Esophagus (tissue), 2 donors: ENCODE measurements around the gene NUDT2. TPM values are rescaled to one million over a fixed set of nuclear protein-coding genes. Genes with fewer than 3 reads are reported as not detected.
"Not testable (repeated sequence)": the region's sequence is repeated elsewhere in the genome, so short reads cannot be mapped to it uniquely, and the experiment has no call there.

Source experiments
- H3K27ac ChIP-seq, 2 donors: one replicate each; pipeline ENCODE4 v1.5.1; 2013; ENCODE audit warnings: low read depth in 2 of 2, mild to moderate bottlenecking in 2 of 2, inconsistent platforms in 1 of 2, low read length in 1 of 2, moderate library complexity in 1 of 2
- H3K27me3 ChIP-seq, 2 donors: one replicate each; pipeline ENCODE4 v1.6.1; 2013; ENCODE audit warnings: low read length in 2 of 2, control low read depth in 1 of 2, mild to moderate bottlenecking in 1 of 2; ENCODE audit not compliant: insufficient read depth in 2 of 2, control insufficient read depth in 1 of 2
- H3K36me3 ChIP-seq, 2 donors: one replicate each; pipeline ENCODE4 v1.6.1; 2013; ENCODE audit warnings: low read length in 1 of 2; ENCODE audit not compliant: control insufficient read depth in 2 of 2, insufficient read depth in 2 of 2
- H3K4me1 ChIP-seq, 2 donors: one replicate each; pipeline ENCODE4 v1.6.1; 2013; ENCODE audit warnings: low read length in 1 of 2; ENCODE audit not compliant: control insufficient read depth in 2 of 2, insufficient read depth in 2 of 2
- H3K4me3 ChIP-seq, 2 donors: one replicate each; pipeline ENCODE4 v1.5.1; 2013; ENCODE audit warnings: low read length in 2 of 2, mild to moderate bottlenecking in 2 of 2, low read depth in 1 of 2, moderate library complexity in 1 of 2
- H3K9me3 ChIP-seq, 2 donors: one replicate each; pipeline ENCODE4 v1.6.1; 2013; ENCODE audit warnings: mild to moderate bottlenecking in 2 of 2, low read depth in 1 of 2, low read length in 1 of 2, moderate library complexity in 1 of 2; ENCODE audit not compliant: control insufficient read depth in 2 of 2, insufficient read depth in 1 of 2
- WGBS, 2 donors: extraction: QIAGEN DNeasy Blood & Tissue Kit; methylation state at CpG; one replicate each; pipeline ENCODE4 v1.1.7; 2013; 5-methylcytosine and 5-hydroxymethylcytosine counted together
- polyA plus RNA-seq, 2 donors: library from polyadenylated mRNA; stranded (reverse); fragments of 200-250 nt; gene quantifications; one replicate each; pipeline ENCODE4 v1.2.3, GENCODE V29; 2013
- donor health status: healthy with polysubstance abuse.
- donor health status: Bipolar disorder and iron deficiency.

The NUDT2 gene
- polyA plus RNA-seq, 2 donors = 17.3 to 35.2 TPM

DNA sequence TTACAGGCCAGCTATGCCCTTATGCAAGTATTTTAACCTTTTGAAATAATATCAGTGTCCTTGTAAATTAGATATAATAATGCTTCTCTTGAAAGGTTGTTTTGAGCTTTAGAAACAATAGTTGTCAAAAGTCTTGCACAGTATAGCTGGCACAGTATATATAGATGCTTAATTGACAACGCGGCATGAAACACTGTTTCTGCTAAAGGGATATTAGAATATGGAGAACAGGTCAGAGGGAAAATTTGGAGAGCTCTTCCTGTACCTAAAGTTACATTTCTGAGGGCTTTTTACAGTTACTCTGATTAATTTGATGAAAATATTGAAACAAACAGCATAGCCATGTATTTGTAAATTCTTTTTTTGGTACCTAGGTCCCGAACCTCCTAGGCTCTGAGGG, 4.5 kb downstream of the NUDT2 start:
- no peaks in the 10 kb centered on the region for H3K27me3 ChIP-seq
- no peak overlapping the region for H3K27ac ChIP-seq
- peaks cover 3 to 8% of the 10 kb centered on the region in 2 donors for H3K36me3 ChIP-seq
- H3K4me3 ChIP-seq = no peak overlapping the region
- H3K9me3 ChIP-seq = no peaks in the 10 kb centered on the region
- WGBS, 2 donors = 66 to 73% methylated on average over 3 of the region's 3 CpGs
- no peaks in the 10 kb centered on the region for H3K4me1 ChIP-seq

DNA sequence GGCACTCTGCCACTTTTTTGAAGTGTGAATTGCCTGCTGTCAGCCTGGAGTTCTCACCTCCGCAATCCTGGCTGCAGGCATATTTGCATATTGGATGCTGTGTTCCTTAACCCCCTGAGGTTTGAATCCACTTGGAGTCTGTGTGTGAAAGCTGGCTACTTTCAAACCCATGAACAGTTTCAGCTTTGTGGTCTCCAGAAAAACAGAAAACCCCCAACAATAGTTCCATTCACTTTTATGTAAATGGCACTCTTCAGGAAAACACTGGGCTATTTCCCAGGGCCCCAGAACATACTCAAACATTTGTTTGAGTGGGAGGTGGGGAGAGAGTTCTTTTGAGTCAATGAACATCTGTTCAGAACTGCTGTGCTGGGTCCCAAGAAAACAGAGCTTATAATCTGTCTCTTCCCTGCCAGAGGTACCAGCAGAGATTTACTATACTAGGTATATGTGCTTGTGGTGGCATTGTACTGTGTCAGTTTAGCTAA, 5.0 kb downstream of the NUDT2 start:
- 43 to 44% methylated on average over 1 of the region's 1 CpG for WGBS, 2 donors
- H3K36me3 ChIP-seq = peaks cover 6 to 12% of the 10 kb centered on the region in 2 donors

DNA sequence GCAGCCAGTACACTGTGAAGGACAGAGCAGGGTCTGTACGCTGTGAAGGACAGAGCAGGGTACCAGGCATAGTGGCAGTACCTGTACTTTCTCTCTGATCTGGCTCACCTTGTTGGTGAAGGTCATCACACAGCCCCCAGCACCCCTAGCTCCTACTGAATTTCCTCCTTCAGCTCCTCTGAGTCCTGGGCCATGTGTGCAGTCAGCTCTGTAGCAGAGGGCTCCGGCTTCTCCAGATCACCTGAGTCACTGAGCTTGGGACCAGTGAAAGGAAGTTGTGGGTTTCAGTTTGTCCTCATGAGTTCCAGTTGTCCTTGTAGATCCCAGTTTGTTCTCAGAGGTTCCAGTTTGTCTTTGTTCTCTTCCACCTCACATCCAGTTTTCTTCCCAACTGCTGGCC, 5.5 kb downstream of the NUDT2 start:
- 84 to 92% methylated on average over 2 of the region's 2 CpGs for WGBS, 2 donors
- H3K27ac ChIP-seq = no peak overlapping the region

More for the DNA sequence above, 5.0 kb downstream of the NUDT2 start:
- H3K4me3 ChIP-seq = no peak overlapping the region
- H3K9me3 ChIP-seq = no peaks in the 10 kb centered on the region
- no peaks in the 10 kb centered on the region for H3K27me3 ChIP-seq
- H3K4me1 ChIP-seq = no peaks in the 10 kb centered on the region
- no peak overlapping the region for H3K27ac ChIP-seq

DNA sequence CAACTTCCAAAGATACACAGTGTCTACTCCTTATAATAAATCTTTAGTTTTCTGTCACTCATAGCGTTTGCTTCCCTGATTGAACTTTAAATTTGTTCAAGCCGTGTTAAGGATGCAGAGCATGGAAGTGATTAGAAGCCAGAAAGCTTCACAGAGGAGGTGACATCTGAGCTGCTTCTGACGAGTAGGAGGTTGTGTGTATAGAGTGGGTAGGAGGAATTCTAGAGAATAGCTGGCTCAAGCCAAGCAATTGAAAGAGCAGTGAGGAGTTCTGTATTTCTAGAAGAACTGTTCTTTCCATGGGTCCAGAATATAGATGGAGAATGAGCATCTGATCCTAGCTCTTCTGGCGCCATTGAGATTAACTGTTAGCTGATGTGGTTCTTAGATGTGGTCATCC, 6.0 kb downstream of the NUDT2 start:
- no peak overlapping the region for H3K27ac ChIP-seq
- H3K4me1 ChIP-seq = no peaks in the 10 kb centered on the region
- H3K27me3 ChIP-seq = no peaks in the 10 kb centered on the region
- no peak overlapping the region for H3K4me3 ChIP-seq
- H3K9me3 ChIP-seq = no peaks in the 10 kb centered on the region
- H3K36me3 ChIP-seq = peaks cover 6 to 14% of the 10 kb centered on the region in 2 donors
- WGBS, 2 donors = 75 to 85% methylated on average over 4 of the region's 4 CpGs

More for the DNA sequence above, 5.5 kb downstream of the NUDT2 start:
- H3K4me1 ChIP-seq = no peaks in the 10 kb centered on the region
- no peaks in the 10 kb centered on the region for H3K27me3 ChIP-seq
- no peaks in the 10 kb centered on the region for H3K9me3 ChIP-seq
- H3K36me3 ChIP-seq = peaks cover 6 to 14% of the 10 kb centered on the region in 2 donors
- H3K4me3 ChIP-seq = no peak overlapping the region

DNA sequence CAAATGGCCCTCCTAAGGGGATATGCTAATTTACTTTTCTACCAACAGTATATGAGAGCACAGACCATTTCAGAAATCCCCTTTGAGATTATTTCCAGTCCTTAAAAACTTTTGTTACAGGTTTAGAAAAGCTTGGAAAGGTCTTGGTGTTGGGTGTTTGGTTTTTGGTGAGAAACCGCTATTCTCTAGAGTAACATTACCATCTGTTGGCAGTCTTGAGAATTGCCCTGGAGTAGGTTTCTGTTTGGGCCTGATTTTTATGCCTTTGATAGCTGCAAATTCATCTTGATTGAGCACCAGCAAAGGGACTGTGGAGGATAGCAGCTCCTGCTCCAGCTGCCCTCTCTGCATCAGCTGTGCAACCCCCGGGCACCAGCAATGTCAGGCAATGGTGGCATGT, 8.0 kb downstream of the NUDT2 start:
- 90 to 98% methylated on average over 2 of the region's 2 CpGs for WGBS, 2 donors
- Histone ChIP-seq H3K27ac (no peak overlapping the region), H3K36me3 (peaks cover 6 to 17% of the 10 kb centered on the region in 2 donors), H3K27me3 (no peaks in the 10 kb centered on the region), H3K4me3 (no peak overlapping the region), H3K4me1 (no peaks in the 10 kb centered on the region), H3K9me3 (no peaks in the 10 kb centered on the region)

DNA sequence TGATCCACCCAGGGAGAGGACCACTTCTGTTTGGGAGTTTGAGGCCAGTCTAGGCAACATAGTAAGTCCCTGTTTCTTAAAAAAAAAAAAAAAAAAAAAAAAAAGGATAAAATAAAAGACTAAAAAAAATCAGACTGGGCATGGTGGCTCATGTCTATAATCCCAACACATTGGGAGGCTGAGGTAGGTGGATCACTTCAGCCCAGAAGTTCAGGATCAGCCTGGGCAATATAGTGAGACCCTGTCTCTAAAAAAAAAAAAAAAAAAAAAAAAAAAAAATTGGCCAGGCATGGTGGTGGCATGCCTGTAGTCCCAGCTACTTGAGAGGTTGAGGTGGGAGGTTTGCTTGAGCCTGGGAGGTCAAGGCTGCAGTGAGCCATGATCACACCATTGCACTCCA, 8.7 kb downstream of the NUDT2 start:
- H3K9me3 ChIP-seq, H3K4me1 ChIP-seq, H3K27ac ChIP-seq, H3K4me3 ChIP-seq, H3K27me3 ChIP-seq: not testable (repeated sequence)
- peaks cover 6 to 17% of the 10 kb centered on the region in 2 donors for H3K36me3 ChIP-seq

DNA sequence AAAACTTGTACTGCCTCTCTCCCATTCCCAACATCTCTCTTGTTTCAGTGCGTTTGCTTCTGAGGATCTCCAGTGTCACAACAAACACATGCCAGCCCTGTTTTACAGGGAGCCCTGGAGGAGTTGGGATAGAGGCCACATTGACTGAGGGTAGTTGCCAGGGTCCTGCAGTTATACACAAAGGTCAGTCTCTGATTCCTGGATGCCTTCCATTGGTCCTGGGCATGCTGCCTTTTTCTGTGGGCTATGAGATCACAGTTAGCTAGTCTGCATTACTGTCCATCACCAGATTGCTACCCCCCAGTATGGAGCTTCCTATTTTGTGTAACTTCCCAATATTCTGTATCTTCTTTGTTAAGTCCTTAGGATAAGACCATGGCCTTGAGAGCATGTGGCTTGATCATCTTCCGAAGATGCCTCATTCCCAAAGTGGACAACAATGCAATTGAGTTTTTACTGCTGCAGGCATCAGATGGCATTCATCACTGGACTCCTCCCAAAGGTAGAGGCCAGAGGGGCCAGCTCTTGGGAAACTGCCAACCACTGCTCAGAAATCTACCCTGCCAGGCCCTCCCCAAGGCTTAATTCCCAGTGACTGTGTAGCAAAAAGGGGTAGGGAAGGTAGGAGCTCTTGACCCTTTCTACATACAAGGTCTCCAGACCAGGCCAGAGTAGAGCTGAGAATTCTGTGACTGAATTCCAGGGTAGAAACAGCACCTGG, 9.5 kb downstream of the NUDT2 start:
- Histone ChIP-seq H3K27ac (no peak overlapping the region), H3K4me1 (no peaks in the 10 kb centered on the region), H3K36me3 (peaks cover 6 to 20% of the 10 kb centered on the region in 2 donors), H3K4me3 (no peak overlapping the region), H3K9me3 (no peaks in the 10 kb centered on the region), H3K27me3 (no peaks in the 10 kb centered on the region)
- 86 to 93% methylated on average over 2 of the region's 2 CpGs for WGBS, 2 donors

DNA sequence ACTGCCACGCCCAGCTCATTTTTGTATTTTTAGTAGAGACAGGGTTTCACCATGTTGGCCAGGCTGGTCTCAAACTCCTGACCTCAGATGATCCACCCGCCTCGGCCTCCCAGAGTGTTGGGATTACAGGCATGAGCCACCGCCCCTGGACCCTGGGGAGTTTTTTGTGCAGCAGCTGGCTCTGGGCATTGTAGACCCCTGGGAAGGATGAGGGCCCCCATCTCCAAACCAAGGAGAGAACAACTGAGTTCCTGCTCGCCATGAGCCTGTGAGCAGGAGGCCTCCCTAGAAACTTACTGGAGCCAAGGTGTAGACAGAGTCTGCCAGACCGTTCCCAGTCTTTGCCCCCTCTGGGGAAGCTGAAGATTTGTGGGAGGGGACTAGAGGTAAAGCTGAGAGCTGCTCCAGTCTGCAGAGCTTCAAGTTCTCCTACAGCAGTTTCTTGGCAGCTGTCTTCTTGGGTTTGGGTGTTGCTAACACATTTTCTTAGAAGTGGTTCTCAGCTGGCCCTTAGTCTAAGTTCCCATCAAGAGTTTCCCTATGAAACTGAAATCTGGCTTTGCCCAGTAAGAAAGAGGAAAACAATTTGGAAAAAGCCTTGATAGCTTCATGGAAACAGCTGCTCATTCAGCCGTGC, 12.4 kb downstream of the NUDT2 start:
- no peaks in the 10 kb centered on the region for H3K9me3 ChIP-seq
- H3K36me3 ChIP-seq = peaks cover 10 to 20% of the 10 kb centered on the region in 2 donors
- H3K4me3 ChIP-seq = no peak overlapping the region
- H3K27me3 ChIP-seq = no peaks in the 10 kb centered on the region
- no peaks in the 10 kb centered on the region for H3K4me1 ChIP-seq
- WGBS, 2 donors = 82 to 85% methylated on average over 7 of the region's 7 CpGs
- no peak overlapping the region for H3K27ac ChIP-seq

DNA sequence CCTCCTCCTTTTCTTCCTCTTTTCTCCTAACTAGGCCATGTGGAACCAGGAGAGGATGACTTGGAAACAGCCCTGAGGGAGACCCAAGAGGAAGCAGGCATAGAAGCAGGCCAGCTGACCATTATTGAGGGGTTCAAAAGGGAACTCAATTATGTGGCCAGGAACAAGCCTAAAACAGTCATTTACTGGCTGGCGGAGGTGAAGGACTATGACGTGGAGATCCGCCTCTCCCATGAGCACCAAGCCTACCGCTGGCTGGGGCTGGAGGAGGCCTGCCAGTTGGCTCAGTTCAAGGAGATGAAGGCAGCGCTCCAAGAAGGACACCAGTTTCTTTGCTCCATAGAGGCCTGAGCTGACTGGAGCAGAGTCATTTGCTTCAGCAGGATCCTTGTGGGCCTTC, 13.7 kb downstream of the NUDT2 start:
- Histone ChIP-seq H3K27me3 (no peaks in the 10 kb centered on the region), H3K4me1 (no peaks in the 10 kb centered on the region), H3K4me3 (no peak overlapping the region), H3K27ac (peak overlapping the region in 1 of 2 donors; percentile 26), H3K9me3 (no peaks in the 10 kb centered on the region), H3K36me3 (peaks cover 10 to 16% of the 10 kb centered on the region in 2 donors)
- 63 to 77% methylated on average over 5 of the region's 5 CpGs for WGBS, 2 donors

DNA sequence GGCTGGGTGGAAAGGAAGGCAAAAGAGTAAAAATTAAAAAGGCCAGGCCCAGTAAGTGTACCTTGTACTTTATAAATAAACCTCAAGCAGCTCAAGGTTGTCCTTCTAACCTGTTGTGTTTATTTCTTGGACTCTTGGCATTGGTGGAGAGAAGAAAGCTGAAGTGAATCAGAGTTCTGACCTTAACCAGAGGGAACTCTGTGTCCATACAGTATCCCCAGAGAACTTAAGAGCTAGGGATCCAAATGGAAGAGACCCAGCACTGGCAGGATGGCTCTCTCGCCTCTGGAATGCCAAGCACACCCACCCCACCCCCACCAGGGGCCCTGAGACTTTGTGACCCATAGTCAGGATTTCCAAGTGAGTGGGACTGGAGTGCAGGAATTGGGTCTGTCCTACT, 14.2 kb downstream of the NUDT2 start:
- no peaks in the 10 kb centered on the region for H3K4me1 ChIP-seq

More for the DNA sequence above, 14.2 kb downstream of the NUDT2 start:
- Histone ChIP-seq H3K27me3 (no peaks in the 10 kb centered on the region), H3K27ac (peak overlapping the region in 1 of 2 donors; percentile 26), H3K4me3 (no peak overlapping the region), H3K9me3 (no peaks in the 10 kb centered on the region), H3K36me3 (peaks cover 9 to 14% of the 10 kb centered on the region in 2 donors)
- 74 to 89% methylated on average over 1 of the region's 1 CpG for WGBS, 2 donors
